MM.1S (cell line): ENCODE measurements around the gene ECPAS.

Experiments
- DNase-seq: peaks from one replicate; pipeline ENCODE4 v3.0.0-alpha.2; 2015
- H2AFZ ChIP-seq: fragments of 300-600 bp; sonication (generic); 2 replicates; pipeline ENCODE4 v1.6.0; 2016; ENCODE audit warnings: antibody characterized with exemption, low read length
- H3F3A ChIP-seq: fragments of 300-600 bp; sonication (generic); 2 replicates; pipeline ENCODE4 v1.6.1; 2016; ENCODE audit warnings: mild to moderate bottlenecking, antibody characterized with exemption, low read length, moderate library complexity, mixed read lengths; ENCODE audit not compliant: insufficient read depth
- H3K27ac ChIP-seq: fragments of 300-600 bp; sonication (generic); 2 replicates; pipeline ENCODE4 v1.5.1; 2016; ENCODE audit warnings: mild to moderate bottlenecking, low read length
- H3K27me3 ChIP-seq: fragments of 300-600 bp; sonication (generic); replicated peaks from 2 replicates; pipeline ENCODE4 v1.6.0; 2016; ENCODE audit warnings: low read length; ENCODE audit not compliant: insufficient read depth
- H3K36me3 ChIP-seq: fragments of 300-600 bp; sonication (generic); replicated peaks from 2 replicates; pipeline ENCODE4 v1.6.1; 2016; ENCODE audit warnings: mild to moderate bottlenecking, low read length, mixed read lengths; ENCODE audit not compliant: insufficient read depth
- H3K4me1 ChIP-seq: fragments of 300-600 bp; sonication (generic); 2 replicates; pipeline ENCODE4 v1.6.1; 2016; ENCODE audit warnings: low read length, mixed read lengths
- H3K4me2 ChIP-seq: fragments of 300-600 bp; sonication (generic); 2 replicates; pipeline ENCODE4 v1.6.0; 2016; ENCODE audit warnings: low read depth, low read length
- H3K4me3 ChIP-seq: fragments of 300-600 bp; sonication (generic); 2 replicates; pipeline ENCODE4 v1.5.1; 2016; ENCODE audit warnings: low read length, mixed read lengths
- H3K79me2 ChIP-seq: fragments of 300-600 bp; sonication (generic); 2 replicates; pipeline ENCODE4 v1.6.1; 2016; ENCODE audit warnings: mixed run types, low read length, mixed read lengths
- H3K9ac ChIP-seq: fragments of 300-600 bp; sonication (generic); 2 replicates; pipeline ENCODE4 v1.6.1; 2016; ENCODE audit warnings: low read length, mixed read lengths
- H3K9me2 ChIP-seq: fragments of 300-600 bp; sonication (generic); replicated peaks from 2 replicates; pipeline ENCODE4 v1.6.1; 2016; ENCODE audit warnings: mild to moderate bottlenecking, low read length, mixed read lengths; ENCODE audit not compliant: insufficient read depth
- H3K9me3 ChIP-seq: fragments of 300-600 bp; sonication (generic); replicated peaks from 2 replicates; pipeline ENCODE4 v1.6.1; 2016; ENCODE audit warnings: mild to moderate bottlenecking, low read length, mixed read lengths; ENCODE audit not compliant: insufficient read depth
- H4K20me1 ChIP-seq: fragments of 300-600 bp; sonication (generic); 2 replicates; pipeline ENCODE4 v1.6.1; 2016; ENCODE audit warnings: mild to moderate bottlenecking, low read length, moderate library complexity, mixed read lengths; ENCODE audit not compliant: insufficient read depth
- CTCF ChIP-seq: fragments of 300-600 bp; sonication (generic); IDR thresholded peaks from 2 replicates; pipeline ENCODE4 v1.5.1; 2016; ENCODE audit warnings: antibody characterized with exemption, low read length, mixed read lengths
- EZH2 ChIP-seq: fragments of 300-600 bp; sonication (generic); optimal IDR thresholded peaks from 2 replicates; pipeline ENCODE3; 2017; ENCODE audit warnings: low read depth, mild to moderate bottlenecking, antibody characterized with exemption, low read length, mixed read lengths
- EZH2phosphoT487 ChIP-seq: fragments of 300-600 bp; sonication (generic); IDR thresholded peaks from 2 replicates; pipeline ENCODE4 v1.6.1; 2018; ENCODE audit warnings: antibody characterized with exemption, low read length

ECPAS gene

GRCh38 chr9:111474385-111474784, 9.8 kb downstream of the ECPAS start:
- no peak overlapping the region for H3K27ac ChIP-seq
- no peak overlapping the region for H2AFZ ChIP-seq
- H4K20me1 ChIP-seq = peaks cover 73% of the 10 kb centered on the region
- no peak overlapping the region for H3K4me3 ChIP-seq
- no peak overlapping the region for H3K9ac ChIP-seq
- no peak for DNase-seq
- H3K9me3 ChIP-seq = no peaks in the 10 kb centered on the region
- no peaks in the 10 kb centered on the region for H3K36me3 ChIP-seq
- no peak overlapping the region for H3K4me2 ChIP-seq
- peaks cover 100% of the 10 kb centered on the region for H3K79me2 ChIP-seq
- no peaks in the 10 kb centered on the region for H3K27me3 ChIP-seq
- H3F3A ChIP-seq = no peaks in the 10 kb centered on the region
- H3K4me1 ChIP-seq = no peaks in the 10 kb centered on the region
- no peak for TF ChIP-seq CTCF
- TF ChIP-seq EZH2phosphoT487 = no peak
- TF ChIP-seq EZH2 = no peak
- H3K9me2 ChIP-seq = no peaks in the 10 kb centered on the region

- H3K27ac ChIP-seq = no peak overlapping the region
- H3K4me1 ChIP-seq = peaks cover 10% of the 10 kb centered on the region
- H3K9ac ChIP-seq = no peak overlapping the region
- H3K36me3 ChIP-seq = no peaks in the 10 kb centered on the region
- no peaks in the 10 kb centered on the region for H3F3A ChIP-seq
- no peak overlapping the region for H3K4me3 ChIP-seq
- no peak overlapping the region for H3K4me2 ChIP-seq
- no peak for DNase-seq
- H4K20me1 ChIP-seq = peaks cover 38% of the 10 kb centered on the region
- H3K9me3 ChIP-seq = no peaks in the 10 kb centered on the region
- TF ChIP-seq EZH2 (no peak), CTCF (no peak), EZH2phosphoT487 (no peak)
- no peaks in the 10 kb centered on the region for H3K27me3 ChIP-seq
- peaks cover 99% of the 10 kb centered on the region for H3K79me2 ChIP-seq
- no peak overlapping the region for H2AFZ ChIP-seq
- no peaks in the 10 kb centered on the region for H3K9me2 ChIP-seq
These were observed 16.3 kb downstream of the ECPAS start for GRCh38 chr9:111467778-111468367.

GRCh38 chr9:111463048-111463447, 21.1 kb downstream of the ECPAS start:
- no peak overlapping the region for H3K4me3 ChIP-seq

More at GRCh38 chr9:111463048-111463447, 21.1 kb downstream of the ECPAS start:
- Histone ChIP-seq H4K20me1 (peaks cover 31% of the 10 kb centered on the region), H3K27me3 (no peaks in the 10 kb centered on the region), H2AFZ (no peak overlapping the region), H3K79me2 (peaks cover 99% of the 10 kb centered on the region), H3K9me2 (no peaks in the 10 kb centered on the region), H3K4me2 (no peak overlapping the region), H3K9me3 (no peaks in the 10 kb centered on the region), H3K9ac (no peak overlapping the region), H3K4me1 (peaks cover 11% of the 10 kb centered on the region), H3F3A (no peaks in the 10 kb centered on the region), H3K27ac (no peak overlapping the region), H3K36me3 (no peaks in the 10 kb centered on the region; the same call in 1 of the 2 replicates)
- no peak for TF ChIP-seq CTCF
- TF ChIP-seq EZH2 = no peak
- no peak for TF ChIP-seq EZH2phosphoT487
- no peak for DNase-seq
